ENCODE measurements around the gene SHPK. TPM values are rescaled to one million over a fixed set of nuclear protein-coding genes. Genes with fewer than 3 reads are reported as not detected.
A peak's percentile ranks its signal among the peaks of the same experiment; 100 is the strongest.

Gene SHPK
- total and polyA plus RNA-seq, 9 of the 15 experiments (the other 6 are each of a cell fraction or from before 2014, with no cell fraction given), result 2.5 to 16.3 (median 11.8) TPM

- TF ChIP-seq CBX1 (IDR thresholded peaks at IDR 0.05; ENCODE audit: low read depth) (no peak), MECOM (CRISPR knock-in tag; IDR thresholded peaks at IDR 0.05) (no peak), ZNF311 (CRISPR knock-in tag; IDR thresholded peaks at IDR 0.05) (no peak), FOSL1 (tag; conservative IDR thresholded peaks at IDR 0.05) (no peak), BCLAF1 (IDR thresholded peaks at IDR 0.05; ENCODE audit: borderline replicate concordance in 1 of 2, control insufficient read depth in 1 of 2, low read depth in 2 of 2, low read length in 1 of 2) (no peak), ZC3H8 (IDR thresholded peaks at IDR 0.05) (no peak), SRSF9 (IDR thresholded peaks at IDR 0.05; ENCODE audit: borderline replicate concordance, low read depth, low read length) (no peak), ZNF282 (CRISPR knock-in tag; IDR thresholded peaks at IDR 0.05) (no peak), ZFP36 (IDR thresholded peaks at IDR 0.05; ENCODE audit: low read depth, low read length, partially characterized antibody) (no peak), RBM14 (IDR thresholded peaks at IDR 0.05; ENCODE audit: borderline replicate concordance, insufficient read depth, low read depth, low read length) (no peak), BDP1 (IDR thresholded peaks at IDR 0.05; ENCODE audit: insufficient read depth, insufficient read length) (no peak), POLR2G (IDR thresholded peaks at IDR 0.05; ENCODE audit: low read depth, low read length) (peak; percentile 89), ARNT (IDR thresholded peaks at IDR 0.05) (no peak), THRA (IDR thresholded peaks at IDR 0.05) (no peak), RNF219 (CRISPR knock-in tag; IDR thresholded peaks at IDR 0.05) (no peak), MCM5 (IDR thresholded peaks at IDR 0.05; ENCODE audit: low read depth) (no peak), PCBP2 (IDR thresholded peaks at IDR 0.05; ENCODE audit: low read depth, low read length, poor library complexity, severe bottlenecking) (no peak), SMARCB1 (IDR thresholded peaks at IDR 0.05; ENCODE audit: insufficient read length, low read depth) (no peak), ZNF57 (CRISPR knock-in tag; IDR thresholded peaks at IDR 0.05) (no peak), CXXC5 (CRISPR knock-in tag; IDR thresholded peaks at IDR 0.05) (peak; percentile 63; the same call in 1 of the 2 replicates), FOXK2 (conservative IDR thresholded peaks at IDR 0.05 in 1 of 2, IDR thresholded peaks at IDR 0.05 in 1 of 2; ENCODE audit: low read depth in 2 of 2) (no peak)
These were observed at the start of gene SHPK, which contains the start of gene CTNS (continued) for GRCh38 chr17:3636154-3636907.

All from K562 (cell line).